PFSK-1 (cell line): ENCODE results near the gene NACC2.

Experiments used
- POLR2AphosphoS5 ChIP-seq: IDR thresholded peaks from 2 replicates; pipeline ENCODE4 v1.6.1; 2012; ENCODE audit warnings: low read depth, mild to moderate bottlenecking, control low read depth, low read length, moderate library complexity
- REST ChIP-seq, 2 experiments: IDR thresholded peaks; 2 replicates each; pipeline versions ENCODE4 v1.6.1 to v1.8.0; 2011 to 2012; ENCODE audit warnings: low read depth in 2 of 2, low read length in 2 of 2, control low read depth in 1 of 2, inconsistent platforms in 1 of 2, mild to moderate bottlenecking in 1 of 2, moderate library complexity in 1 of 2; ENCODE audit not compliant: insufficient read depth in 1 of 2

DNA sequence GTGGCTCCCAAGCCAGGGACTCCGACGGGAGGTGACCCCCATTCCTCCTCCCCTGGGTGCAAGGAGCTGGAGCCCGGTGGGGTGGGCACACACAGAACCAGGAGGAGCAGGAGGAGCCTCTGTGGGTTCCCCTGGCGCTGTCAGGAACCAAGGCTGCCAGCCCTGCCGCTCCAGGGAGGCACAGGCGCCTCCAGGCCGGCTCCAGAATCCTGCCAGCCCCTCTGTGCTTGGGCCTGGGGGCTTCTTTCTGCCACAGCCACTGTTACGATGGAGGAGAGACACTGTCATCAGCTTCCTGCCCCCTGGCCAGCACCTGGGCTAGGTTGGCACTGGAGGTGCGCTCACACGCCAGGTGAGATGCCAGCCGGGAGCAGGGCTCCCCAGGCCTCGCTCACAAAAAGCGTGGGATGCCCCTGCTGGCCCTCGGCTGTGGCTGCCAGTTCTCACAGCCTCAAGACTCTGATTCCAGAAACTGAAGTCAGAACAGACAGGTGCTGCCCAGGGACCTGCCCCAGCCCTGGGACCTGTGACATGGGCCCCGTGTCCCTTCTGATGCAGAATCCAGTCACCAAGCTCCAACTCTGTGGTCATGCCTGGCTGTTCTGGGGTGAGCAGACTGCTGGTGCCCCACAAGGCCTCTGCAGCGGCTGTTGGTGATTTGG is 96.5 kb downstream of the NACC2 start:
- TF ChIP-seq POLR2AphosphoS5 (no peak), REST (IDR thresholded peaks at IDR 0.05; ENCODE audit: insufficient read depth in 1 of 2, low read depth in 2 of 2, low read length in 2 of 2) (no peak)
